SU-DHL-6 (cell line): ENCODE measurements around the gene CD1C.

Experiments used
- H2AFZ ChIP-seq: fragments of 200-600 bp; sonication (generic); 2 replicates; pipeline ENCODE4 v1.6.1; 2014; ENCODE audit warnings: low read depth, mild to moderate bottlenecking, moderate library complexity, mixed read lengths, antibody characterized with exemption, low read length; ENCODE audit not compliant: severe bottlenecking
- H3F3A ChIP-seq: fragments of 200-600 bp; shearing (Covaris generic); 2 replicates; pipeline ENCODE4 v1.6.0; 2016; ENCODE audit warnings: antibody characterized with exemption, mild to moderate bottlenecking; ENCODE audit not compliant: insufficient read depth
- H3K27ac ChIP-seq: fragments of 200-600 bp; sonication (generic); 2 replicates; pipeline ENCODE4 v1.5.1; 2016; ENCODE audit warnings: low read depth, mild to moderate bottlenecking, low read length, moderate library complexity, mixed read lengths
- H3K27me3 ChIP-seq: fragments of 200-600 bp; sonication (generic), shearing (Covaris generic); 2 replicates; pipeline ENCODE4 v1.6.0; 2014; ENCODE audit warnings: mild to moderate bottlenecking, low read length
- H3K36me3 ChIP-seq: fragments of 200-600 bp; sonication (generic); 2 replicates; pipeline ENCODE4 v1.6.1; 2014; ENCODE audit warnings: mild to moderate bottlenecking, low read length, mixed read lengths
- H3K4me2 ChIP-seq: fragments of 300-600, 200-600 bp; shearing (Covaris generic), sonication (generic); 2 replicates; pipeline ENCODE4 v1.6.0; 2014; ENCODE audit warnings: low read length, low read depth, mild to moderate bottlenecking; ENCODE audit not compliant: poor library complexity, severe bottlenecking
- H3K4me3 ChIP-seq: fragments of 200-600 bp; sonication (generic); 2 replicates; pipeline ENCODE4 v1.5.1; 2014; ENCODE audit warnings: antibody characterized with exemption, low read length, mild to moderate bottlenecking, mixed read lengths; ENCODE audit not compliant: insufficient read depth, poor library complexity, severe bottlenecking
- H3K79me2 ChIP-seq: fragments of 200-600 bp; sonication (generic); 2 replicates; pipeline ENCODE4 v1.6.1; 2014; ENCODE audit warnings: mild to moderate bottlenecking, low read length, moderate library complexity; ENCODE audit not compliant: insufficient read depth
- H3K9ac ChIP-seq: fragments of 200-600 bp; sonication (generic); 2 replicates; pipeline ENCODE4 v1.7.0; 2014; ENCODE audit warnings: mild to moderate bottlenecking, low read length
- H3K9me2 ChIP-seq: fragments of 200-600 bp; sonication (generic); replicated peaks from 2 replicates; pipeline ENCODE4 v1.6.1; 2014; ENCODE audit warnings: low read length; ENCODE audit not compliant: insufficient read depth
- H3K9me3 ChIP-seq: fragments of 200-600 bp; sonication (generic); 2 replicates; pipeline ENCODE4 v1.6.1; 2014; ENCODE audit warnings: low read length, mixed read lengths; ENCODE audit not compliant: insufficient read depth
- H4K20me1 ChIP-seq: fragments of 200-600 bp; sonication (generic); 2 replicates; pipeline ENCODE4 v1.6.1; 2014; ENCODE audit warnings: low read depth, mild to moderate bottlenecking, antibody characterized with exemption, low read length, moderate library complexity, mixed read lengths
- EZH2phosphoT487 ChIP-seq: fragments of 200-600 bp; sonication (generic), shearing (Covaris generic); conservative IDR thresholded peaks from 2 replicates; pipeline ENCODE4 v1.6.1; 2018; ENCODE audit warnings: mild to moderate bottlenecking, antibody characterized with exemption, low read length, moderate library complexity, mixed read lengths
- TF ChIP-seq, protein P1 (sequence below): fragments of 200-600 bp; sonication (generic); IDR thresholded peaks from one replicate; pipeline ENCODE4 v1.5.1; 2017; ENCODE audit warnings: antibody characterized with exemption, mild to moderate bottlenecking, low read length, moderate library complexity; ENCODE audit not compliant: insufficient read depth, poor library complexity, severe bottlenecking

The CD1C gene

GRCh38 chr1:158290321-158290844, 660 bp downstream of the CD1C start:
- Histone ChIP-seq H2AFZ (no peak overlapping the region), H3F3A (peaks cover 6% of the 10 kb centered on the region; the same call in 1 of the 2 replicates), H3K4me2 (no peak overlapping the region), H3K9ac (no peak overlapping the region), H3K9me2 (no peaks in the 10 kb centered on the region), H3K4me3 (no peak overlapping the region), H3K27me3 (no peaks in the 10 kb centered on the region), H3K36me3 (no peaks in the 10 kb centered on the region), H3K79me2 (no peaks in the 10 kb centered on the region), H4K20me1 (no peaks in the 10 kb centered on the region), H3K27ac (no peak overlapping the region), H3K9me3 (no peaks in the 10 kb centered on the region)
- TF ChIP-seq EZH2phosphoT487, result no peak
- TF ChIP-seq, protein P1, sequence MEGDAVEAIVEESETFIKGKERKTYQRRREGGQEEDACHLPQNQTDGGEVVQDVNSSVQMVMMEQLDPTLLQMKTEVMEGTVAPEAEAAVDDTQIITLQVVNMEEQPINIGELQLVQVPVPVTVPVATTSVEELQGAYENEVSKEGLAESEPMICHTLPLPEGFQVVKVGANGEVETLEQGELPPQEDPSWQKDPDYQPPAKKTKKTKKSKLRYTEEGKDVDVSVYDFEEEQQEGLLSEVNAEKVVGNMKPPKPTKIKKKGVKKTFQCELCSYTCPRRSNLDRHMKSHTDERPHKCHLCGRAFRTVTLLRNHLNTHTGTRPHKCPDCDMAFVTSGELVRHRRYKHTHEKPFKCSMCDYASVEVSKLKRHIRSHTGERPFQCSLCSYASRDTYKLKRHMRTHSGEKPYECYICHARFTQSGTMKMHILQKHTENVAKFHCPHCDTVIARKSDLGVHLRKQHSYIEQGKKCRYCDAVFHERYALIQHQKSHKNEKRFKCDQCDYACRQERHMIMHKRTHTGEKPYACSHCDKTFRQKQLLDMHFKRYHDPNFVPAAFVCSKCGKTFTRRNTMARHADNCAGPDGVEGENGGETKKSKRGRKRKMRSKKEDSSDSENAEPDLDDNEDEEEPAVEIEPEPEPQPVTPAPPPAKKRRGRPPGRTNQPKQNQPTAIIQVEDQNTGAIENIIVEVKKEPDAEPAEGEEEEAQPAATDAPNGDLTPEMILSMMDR, result no peak

DNA sequence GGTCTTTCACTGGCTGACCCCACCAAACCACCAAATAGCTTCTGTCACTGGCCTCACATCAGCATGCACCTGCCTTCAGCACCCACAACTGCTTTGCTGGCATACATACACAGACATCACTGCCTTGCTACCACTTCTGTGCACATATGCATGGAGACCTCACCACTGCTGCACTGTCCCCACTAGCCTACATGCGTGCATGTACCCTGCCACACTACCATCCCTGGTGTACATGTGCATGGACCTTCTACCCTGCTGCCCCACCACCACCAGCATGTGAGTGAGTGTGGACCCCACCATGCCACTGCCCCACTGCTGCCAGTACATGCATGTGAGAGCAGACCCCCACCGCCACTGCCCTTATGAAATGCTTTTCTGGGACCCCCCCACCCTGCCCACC, 6.1 kb downstream of the CD1C start:
- H3K79me2 ChIP-seq, result no peaks in the 10 kb centered on the region
- no peak overlapping the region for H3K9ac ChIP-seq
- H3K27me3 ChIP-seq, result no peaks in the 10 kb centered on the region
- no peak overlapping the region for H3K4me3 ChIP-seq
- H4K20me1 ChIP-seq, result no peaks in the 10 kb centered on the region
- H3K27ac ChIP-seq, result no peak overlapping the region
- H3K9me3 ChIP-seq, result no peaks in the 10 kb centered on the region
- no peaks in the 10 kb centered on the region for H3K9me2 ChIP-seq
- H2AFZ ChIP-seq, result no peak overlapping the region
- no peaks in the 10 kb centered on the region for H3F3A ChIP-seq
- H3K4me2 ChIP-seq, result no peak overlapping the region
- no peaks in the 10 kb centered on the region for H3K36me3 ChIP-seq
- TF ChIP-seq EZH2phosphoT487, result no peak
- TF ChIP-seq, protein P1, result no peak

DNA sequence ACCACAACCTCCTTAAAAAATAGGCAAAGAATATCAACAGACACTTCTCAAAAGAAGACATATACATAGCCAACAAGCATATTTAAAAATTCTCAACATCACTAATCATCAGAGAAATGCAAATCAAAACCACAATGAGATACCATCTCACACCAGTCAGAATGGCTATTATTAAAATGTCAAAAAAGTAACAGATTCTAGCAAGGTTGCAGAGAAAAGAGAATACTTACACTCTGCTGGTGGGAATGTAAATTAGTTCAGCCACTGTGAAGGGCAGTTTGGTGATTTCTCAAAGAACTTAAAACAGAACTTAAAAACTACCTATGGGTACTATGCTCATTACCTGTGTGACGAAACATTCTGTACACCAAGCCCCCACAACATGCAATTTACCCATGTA, 20.9 kb downstream of the CD1C start:
- no peak overlapping the region for H2AFZ ChIP-seq
- H3K4me3 ChIP-seq, result no peak overlapping the region
- H3K79me2 ChIP-seq, result no peaks in the 10 kb centered on the region
- H3K9ac ChIP-seq, result no peak overlapping the region
- H4K20me1 ChIP-seq, result no peaks in the 10 kb centered on the region
- peaks cover 11% of the 10 kb centered on the region; the same call in 1 of the 2 replicates for H3F3A ChIP-seq
- peak overlapping the region; percentile 72 for H3K27ac ChIP-seq
- no peaks in the 10 kb centered on the region for H3K9me2 ChIP-seq
- H3K9me3 ChIP-seq, result no peaks in the 10 kb centered on the region
- no peaks in the 10 kb centered on the region for H3K27me3 ChIP-seq
- no peaks in the 10 kb centered on the region for H3K36me3 ChIP-seq
- H3K4me2 ChIP-seq, result peak overlapping the region; percentile 36
- no peak for TF ChIP-seq EZH2phosphoT487
- TF ChIP-seq, protein P1, result no peak

DNA sequence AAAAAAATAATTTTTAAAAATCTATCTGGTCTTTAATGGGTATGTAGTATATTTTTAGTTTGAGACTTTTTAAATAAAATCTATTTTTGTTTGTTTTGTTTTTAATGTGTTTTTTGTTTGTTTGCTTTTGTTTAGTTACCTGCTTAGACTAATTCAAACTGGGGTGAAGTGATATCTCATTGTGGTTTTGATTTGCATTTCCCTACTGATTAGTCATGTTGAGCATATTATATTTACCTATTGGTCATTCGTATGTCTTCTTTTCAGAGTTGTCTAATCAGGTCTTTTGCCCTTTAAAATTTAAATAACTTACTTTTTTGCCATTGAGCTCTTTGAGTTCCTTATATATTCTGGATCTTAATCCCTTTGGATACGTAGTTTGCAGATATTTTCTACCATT, 21.3 kb downstream of the CD1C start:
- H3K4me2 ChIP-seq, result peak overlapping the region; percentile 36
- H2AFZ ChIP-seq, result no peak overlapping the region
- peak overlapping the region; percentile 72 for H3K27ac ChIP-seq
- no peaks in the 10 kb centered on the region for H3K36me3 ChIP-seq
- no peaks in the 10 kb centered on the region for H3K9me2 ChIP-seq
- H3K4me3 ChIP-seq, result no peak overlapping the region
- H3K27me3 ChIP-seq, result no peaks in the 10 kb centered on the region
- H3F3A ChIP-seq, result peaks cover 11% of the 10 kb centered on the region; the same call in 1 of the 2 replicates
- no peaks in the 10 kb centered on the region for H3K9me3 ChIP-seq
- H3K79me2 ChIP-seq, result no peaks in the 10 kb centered on the region
- H3K9ac ChIP-seq, result no peak overlapping the region
- no peaks in the 10 kb centered on the region for H4K20me1 ChIP-seq
- TF ChIP-seq EZH2phosphoT487, result no peak
- TF ChIP-seq, protein P1, result no peak
